Parathyroid adenoma (tissue), 2 donors: Measurements from ENCODE around the gene SREBF1.

Source experiments
- H2AFZ ChIP-seq: fragments of 300-600 bp; sonication (generic); one replicate; pipeline ENCODE4 v1.7.0; 2017; ENCODE audit warnings: antibody characterized with exemption, mild to moderate bottlenecking
- H3K27ac ChIP-seq: fragments of 300-600 bp; sonication (generic); one replicate; pipeline ENCODE4 v1.7.0; 2017
- H3K27me3 ChIP-seq: fragments of 300-600 bp; sonication (generic); one replicate; pipeline ENCODE4 v1.7.0; 2017; ENCODE audit warnings: low read length; ENCODE audit not compliant: control insufficient read depth, insufficient read depth
- H3K36me3 ChIP-seq: fragments of 300-600 bp; sonication (generic); one replicate; pipeline ENCODE4 v1.7.0; 2017; ENCODE audit warnings: low read length; ENCODE audit not compliant: control insufficient read depth, insufficient read depth
- H3K4me1 ChIP-seq: fragments of 300-600 bp; sonication (generic); one replicate; pipeline ENCODE4 v1.7.0; 2017; ENCODE audit warnings: control low read depth
- H3K4me2 ChIP-seq: fragments of 300-600 bp; sonication (generic); one replicate; pipeline ENCODE4 v1.7.0; 2017; ENCODE audit warnings: low read length
- H3K4me3 ChIP-seq: fragments of 300-600 bp; sonication (generic); one replicate; pipeline ENCODE4 v1.7.0; 2017; ENCODE audit warnings: low read depth, low read length
- H3K79me2 ChIP-seq: fragments of 300-600 bp; sonication (generic); one replicate; pipeline ENCODE4 v1.7.0; 2017; ENCODE audit warnings: control low read depth
- H3K9ac ChIP-seq: fragments of 300-600 bp; sonication (generic); one replicate; pipeline ENCODE4 v1.7.0; 2017; ENCODE audit warnings: mild to moderate bottlenecking
- H3K9me3 ChIP-seq: fragments of 300-600 bp; sonication (generic); one replicate; pipeline ENCODE4 v1.7.0; 2017; ENCODE audit warnings: low read length; ENCODE audit not compliant: control insufficient read depth
- TF ChIP-seq, protein P1 (sequence below): fragments of 300-600 bp; sonication (generic); IDR thresholded peaks from one replicate; pipeline ENCODE4 v1.7.0; 2017; ENCODE audit warnings: antibody characterized with exemption, mild to moderate bottlenecking
- donor health status: primary hyperparathyroidism.

The SREBF1 gene

DNA sequence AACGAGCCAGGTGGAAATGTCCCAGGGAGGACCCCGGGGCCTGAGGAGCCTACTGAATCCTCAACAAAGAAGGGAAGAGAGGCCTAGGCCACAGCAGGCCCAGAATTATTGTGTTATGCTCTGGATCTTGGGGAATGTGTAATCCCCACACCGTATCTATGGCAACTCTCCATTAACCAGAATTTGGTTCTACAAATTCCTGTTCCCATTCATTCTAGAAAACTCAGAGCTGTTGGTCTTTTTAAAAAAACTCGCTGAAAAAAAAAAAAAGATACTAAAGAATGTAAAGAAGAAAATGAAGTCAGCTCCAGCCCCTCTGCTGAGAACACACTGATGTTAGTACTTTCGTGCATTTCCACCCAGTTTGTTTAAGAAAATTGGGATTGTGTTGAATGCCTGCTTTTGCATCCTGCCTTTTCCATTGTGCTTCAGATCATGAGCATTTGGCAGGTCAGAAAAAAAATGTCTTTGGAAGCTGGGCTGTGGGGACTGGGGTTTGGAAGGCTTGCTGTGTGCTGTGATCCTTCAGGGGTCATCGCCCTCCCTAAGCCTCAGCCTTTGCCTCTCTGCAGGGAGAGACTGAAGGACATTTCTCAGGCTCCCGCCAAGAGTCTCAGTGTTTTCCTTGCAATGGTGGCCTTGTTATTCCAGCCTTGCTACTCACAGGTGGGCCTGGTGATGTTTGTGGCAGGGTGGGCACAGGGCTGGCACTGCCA lies 69.5 kb downstream of the SREBF1 start:
- H3K9me3 ChIP-seq = no peaks in the 10 kb centered on the region
- H3K4me1 ChIP-seq = peaks cover 51% of the 10 kb centered on the region
- H3K79me2 ChIP-seq = peaks cover 75% of the 10 kb centered on the region
- no peaks in the 10 kb centered on the region for H3K36me3 ChIP-seq
- peak overlapping the region; percentile 72 for H3K27ac ChIP-seq
- no peaks in the 10 kb centered on the region for H3K27me3 ChIP-seq
- TF ChIP-seq, protein P1, sequence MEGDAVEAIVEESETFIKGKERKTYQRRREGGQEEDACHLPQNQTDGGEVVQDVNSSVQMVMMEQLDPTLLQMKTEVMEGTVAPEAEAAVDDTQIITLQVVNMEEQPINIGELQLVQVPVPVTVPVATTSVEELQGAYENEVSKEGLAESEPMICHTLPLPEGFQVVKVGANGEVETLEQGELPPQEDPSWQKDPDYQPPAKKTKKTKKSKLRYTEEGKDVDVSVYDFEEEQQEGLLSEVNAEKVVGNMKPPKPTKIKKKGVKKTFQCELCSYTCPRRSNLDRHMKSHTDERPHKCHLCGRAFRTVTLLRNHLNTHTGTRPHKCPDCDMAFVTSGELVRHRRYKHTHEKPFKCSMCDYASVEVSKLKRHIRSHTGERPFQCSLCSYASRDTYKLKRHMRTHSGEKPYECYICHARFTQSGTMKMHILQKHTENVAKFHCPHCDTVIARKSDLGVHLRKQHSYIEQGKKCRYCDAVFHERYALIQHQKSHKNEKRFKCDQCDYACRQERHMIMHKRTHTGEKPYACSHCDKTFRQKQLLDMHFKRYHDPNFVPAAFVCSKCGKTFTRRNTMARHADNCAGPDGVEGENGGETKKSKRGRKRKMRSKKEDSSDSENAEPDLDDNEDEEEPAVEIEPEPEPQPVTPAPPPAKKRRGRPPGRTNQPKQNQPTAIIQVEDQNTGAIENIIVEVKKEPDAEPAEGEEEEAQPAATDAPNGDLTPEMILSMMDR = no peak
- H3K9ac ChIP-seq = no peak overlapping the region
- no peak overlapping the region for H3K4me3 ChIP-seq
- H3K4me2 ChIP-seq = no peak overlapping the region
- no peak overlapping the region for H2AFZ ChIP-seq

DNA sequence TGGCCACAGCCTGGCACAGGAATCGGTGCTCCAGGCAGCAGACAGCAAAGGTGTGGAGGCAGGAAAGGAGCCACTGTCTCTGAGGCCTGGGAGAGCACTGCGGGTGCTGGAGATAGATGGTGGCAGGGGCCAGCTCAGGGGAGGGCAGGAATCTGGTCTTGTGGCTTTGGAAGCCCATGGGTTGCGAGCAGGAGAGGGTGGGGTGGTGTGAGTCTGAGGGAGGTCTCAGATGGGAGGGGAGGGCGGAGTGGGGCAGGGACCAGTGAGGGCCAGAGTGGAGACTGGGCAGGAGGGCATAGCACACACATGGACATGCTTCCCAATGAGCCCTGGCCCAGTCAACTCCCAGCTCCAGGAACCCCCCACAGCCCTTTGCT lies 70.1 kb downstream of the SREBF1 start:
- H3K79me2 ChIP-seq = peaks cover 73% of the 10 kb centered on the region
- H3K9ac ChIP-seq = no peak overlapping the region
- TF ChIP-seq, protein P1 = no peak
- peak overlapping the region; percentile 72 for H3K27ac ChIP-seq
- H3K9me3 ChIP-seq = no peaks in the 10 kb centered on the region
- no peak overlapping the region for H3K4me2 ChIP-seq
- peaks cover 51% of the 10 kb centered on the region for H3K4me1 ChIP-seq
- no peak overlapping the region for H2AFZ ChIP-seq
- no peaks in the 10 kb centered on the region for H3K36me3 ChIP-seq
- no peaks in the 10 kb centered on the region for H3K27me3 ChIP-seq
- no peak overlapping the region for H3K4me3 ChIP-seq

DNA sequence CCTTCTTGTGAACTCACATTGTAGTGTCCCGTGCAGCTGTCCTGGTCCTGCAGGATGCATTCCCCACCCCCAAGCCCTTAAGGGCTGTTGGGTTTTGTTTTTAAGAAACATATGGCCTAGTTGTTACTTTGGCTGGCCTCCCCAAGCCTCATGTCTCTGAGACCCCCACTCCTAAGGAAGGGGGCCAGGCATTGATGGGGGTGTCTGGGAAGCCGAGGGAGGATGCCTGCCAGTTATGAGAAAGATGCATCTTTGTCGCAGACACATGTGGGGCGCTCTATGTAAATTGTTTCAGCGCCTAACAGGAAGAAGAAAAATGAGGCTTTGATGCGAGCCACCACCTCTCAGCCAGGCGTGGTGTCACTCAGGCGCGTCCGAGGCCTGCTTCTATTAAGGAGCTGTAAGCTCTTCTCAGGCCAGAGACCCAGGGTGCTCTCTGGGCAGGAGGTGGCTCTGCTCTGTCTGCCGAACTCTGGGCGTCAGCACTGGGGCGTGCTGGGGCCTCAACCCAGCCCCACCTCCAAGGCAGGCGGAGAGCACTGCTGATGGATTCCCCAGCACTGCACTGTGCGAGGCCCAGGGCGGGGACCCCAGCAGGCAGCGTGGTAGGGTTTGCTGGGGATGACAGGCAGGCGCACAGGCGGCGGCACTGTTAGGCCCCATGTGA lies 70.6 kb downstream of the SREBF1 start:
- Histone ChIP-seq H3K4me1 (peaks cover 51% of the 10 kb centered on the region), H3K36me3 (no peaks in the 10 kb centered on the region), H3K4me2 (no peak overlapping the region), H3K4me3 (no peak overlapping the region), H3K9me3 (no peaks in the 10 kb centered on the region), H3K27me3 (no peaks in the 10 kb centered on the region), H3K27ac (peak overlapping the region; percentile 72), H3K79me2 (peaks cover 73% of the 10 kb centered on the region), H3K9ac (no peak overlapping the region), H2AFZ (no peak overlapping the region)
- TF ChIP-seq, protein P1 = no peak

DNA sequence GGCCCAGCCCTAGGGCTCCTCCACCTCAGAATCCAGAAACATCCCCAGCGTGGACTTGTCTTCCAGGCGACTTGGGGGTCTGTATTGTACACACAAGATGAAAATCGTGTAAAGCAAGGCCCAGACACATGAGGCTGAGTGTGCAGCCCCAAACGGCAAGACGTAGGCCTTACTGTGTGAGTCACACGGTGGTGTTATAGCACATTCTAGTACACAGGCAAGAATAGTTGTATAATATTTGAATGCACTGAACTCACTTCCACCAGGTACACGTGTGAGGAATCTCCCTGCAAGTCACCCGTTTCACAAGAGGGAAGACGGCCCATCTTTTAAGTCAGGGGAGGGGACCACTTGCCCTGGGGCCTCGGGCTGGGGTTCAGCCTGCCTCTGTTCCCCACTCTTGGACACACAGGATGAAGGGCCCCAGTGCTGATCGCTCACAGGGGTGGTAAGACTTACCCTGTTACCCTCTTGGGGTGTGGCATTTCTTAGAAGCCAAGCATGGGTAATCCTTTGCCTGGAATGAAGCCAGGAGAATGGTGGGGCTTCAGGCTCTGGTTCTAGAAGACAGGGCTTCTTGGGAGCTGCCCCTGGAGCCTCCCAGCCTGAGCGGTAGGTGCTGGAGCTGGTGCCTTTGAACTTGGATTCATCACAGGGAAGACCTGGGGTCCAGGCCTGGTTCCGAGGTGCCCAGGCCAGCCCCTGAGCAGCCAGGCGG lies 71.3 kb downstream of the SREBF1 start:
- Histone ChIP-seq H3K4me3 (no peak overlapping the region), H3K36me3 (no peaks in the 10 kb centered on the region), H3K27ac (peak overlapping the region; percentile 72), H3K79me2 (peaks cover 74% of the 10 kb centered on the region), H3K4me2 (no peak overlapping the region), H3K9me3 (no peaks in the 10 kb centered on the region), H3K27me3 (no peaks in the 10 kb centered on the region), H3K9ac (no peak overlapping the region), H3K4me1 (peaks cover 49% of the 10 kb centered on the region), H2AFZ (no peak overlapping the region)
- TF ChIP-seq, protein P1 = no peak
